UCSD-AML1 (cell line): ENCODE data around the gene MEGF6.
"Not testable (repeated sequence)": the region's sequence is repeated elsewhere in the genome, so short reads cannot be mapped to it uniquely, and the experiment has no call there.

Experiments used
- DNase-seq: peaks from one replicate; lab custom pipeline; 2025; ENCODE audit not compliant: unreplicated experiment; lab: John Stamatoyannopoulos, UW

The MEGF6 gene

GRCh38 chr1:3594706-3595377 lies 16.5 kb downstream of the MEGF6 start:
- no peak for DNase-seq

- DNase-seq = peak; percentile 59
Observed at GRCh38 chr1:3593745-3594144, 17.6 kb downstream of the MEGF6 start.

GRCh38 chr1:3593334-3593733 lies 18.0 kb downstream of the MEGF6 start:
- no peak for DNase-seq

GRCh38 chr1:3590951-3591865 lies 20.1 kb downstream of the MEGF6 start:
- no peak for DNase-seq

- DNase-seq = no peak
Observed at GRCh38 chr1:3590139-3590763, 21.1 kb downstream of the MEGF6 start.

GRCh38 chr1:3588395-3588794 lies 22.9 kb downstream of the MEGF6 start:
- peak; percentile 43 for DNase-seq

GRCh38 chr1:3586986-3587759 lies 24.1 kb downstream of the MEGF6 start:
- DNase-seq = no peak

GRCh38 chr1:3585940-3586568 lies 25.3 kb downstream of the MEGF6 start:
- no peak for DNase-seq

GRCh38 chr1:3585353-3585868 lies 25.9 kb downstream of the MEGF6 start:
- not testable (repeated sequence) for DNase-seq

GRCh38 chr1:3584915-3585314 lies 26.4 kb downstream of the MEGF6 start:
- DNase-seq = no peak

- not testable (repeated sequence) for DNase-seq
Observed at GRCh38 chr1:3583751-3584150, 27.6 kb downstream of the MEGF6 start.

- no peak for DNase-seq
Observed at GRCh38 chr1:3581296-3582036, 29.8 kb downstream of the MEGF6 start.

GRCh38 chr1:3580231-3580630 lies 31.1 kb downstream of the MEGF6 start:
- DNase-seq = no peak

- no peak for DNase-seq
Observed at GRCh38 chr1:3579626-3580025, 31.7 kb downstream of the MEGF6 start.

GRCh38 chr1:3578906-3579305 lies 32.4 kb downstream of the MEGF6 start:
- no peak for DNase-seq

GRCh38 chr1:3578433-3578805 lies 32.9 kb downstream of the MEGF6 start:
- DNase-seq = no peak

GRCh38 chr1:3577711-3578432 lies 33.4 kb downstream of the MEGF6 start:
- DNase-seq = no peak

- no peak for DNase-seq
Observed at GRCh38 chr1:3577300-3577699, 34.0 kb downstream of the MEGF6 start.

- DNase-seq = no peak
Observed at GRCh38 chr1:3575993-3576392, 35.3 kb downstream of the MEGF6 start.
